Activated CD8-positive, alpha-beta T cell treated with anti-CD3 and anti-CD28 coated beads for 36 hours (primary cell): ENCODE measurements around the gene ADGRL2. TPM values are rescaled to one million over a fixed set of nuclear protein-coding genes. Genes with fewer than 3 reads are reported as not detected.

Experiments
- ATAC-seq: fragments of 200-7000 bp; cut with Tn5 transposase; one replicate; pipeline ENCODE4 v1.10.0; 2021; ENCODE audit warnings: mild to moderate bottlenecking, moderate library complexity
- CTCF ChIA-PET: fragments of 350-600 bp; sonication (Branson Sonifier 250); formaldehyde crosslinking; loops from one replicate; lab custom pipeline; 2021; ENCODE audit warnings: antibody characterized with exemption; lab: Charles Lee
- POLR2A ChIA-PET: fragments of 350-600 bp; sonication (Branson Sonifier 250); formaldehyde crosslinking; loops from one replicate; lab custom pipeline; 2021; ENCODE audit warnings: antibody characterized with exemption; lab: Charles Lee
- DNase-seq: peaks from one replicate; pipeline ENCODE4 v3.0.0-alpha.2; 2020
- H3K27ac Mint-ChIP-seq: one replicate; pipeline ENCODE4 v1.8.0; 2021; ENCODE audit warnings: mild to moderate bottlenecking, mixed read lengths
- H3K27me3 Mint-ChIP-seq: one replicate; pipeline ENCODE4 v1.8.0; 2021; ENCODE audit warnings: mixed read lengths
- H3K36me3 Mint-ChIP-seq: one replicate; pipeline ENCODE4 v1.8.0; 2021; ENCODE audit warnings: low read depth, mixed read lengths
- H3K4me1 Mint-ChIP-seq: one replicate; pipeline ENCODE4 v1.8.0; 2021; ENCODE audit warnings: low read depth, mixed read lengths
- H3K4me3 Mint-ChIP-seq: one replicate; pipeline ENCODE4 v1.8.0; 2021; ENCODE audit warnings: mild to moderate bottlenecking, moderate library complexity, mixed read lengths
- H3K9me3 Mint-ChIP-seq: one replicate; pipeline ENCODE4 v1.8.0; 2021; ENCODE audit warnings: mixed read lengths
- intact Hi-C: fragments of 100-400 bp; cut with micrococcal nuclease; formaldehyde crosslinking; loops from one replicate; pipeline ENCODE4 v1.10.0; 2022
- total RNA-seq, 2 experiments: library from RNA; stranded (reverse); gene quantifications; one replicate each; pipeline ENCODE4 v1.2.3, GENCODE V29; 2021
- TF ChIP-seq, protein P1 (sequence below): fragments of 200-600 bp; IDR thresholded peaks from one replicate; pipeline ENCODE4 v1.8.0; 2022; ENCODE audit warnings: antibody characterized with exemption, mild to moderate bottlenecking

The ADGRL2 gene
- total RNA-seq, 2 experiments from 2014 or later: not detected

DNA sequence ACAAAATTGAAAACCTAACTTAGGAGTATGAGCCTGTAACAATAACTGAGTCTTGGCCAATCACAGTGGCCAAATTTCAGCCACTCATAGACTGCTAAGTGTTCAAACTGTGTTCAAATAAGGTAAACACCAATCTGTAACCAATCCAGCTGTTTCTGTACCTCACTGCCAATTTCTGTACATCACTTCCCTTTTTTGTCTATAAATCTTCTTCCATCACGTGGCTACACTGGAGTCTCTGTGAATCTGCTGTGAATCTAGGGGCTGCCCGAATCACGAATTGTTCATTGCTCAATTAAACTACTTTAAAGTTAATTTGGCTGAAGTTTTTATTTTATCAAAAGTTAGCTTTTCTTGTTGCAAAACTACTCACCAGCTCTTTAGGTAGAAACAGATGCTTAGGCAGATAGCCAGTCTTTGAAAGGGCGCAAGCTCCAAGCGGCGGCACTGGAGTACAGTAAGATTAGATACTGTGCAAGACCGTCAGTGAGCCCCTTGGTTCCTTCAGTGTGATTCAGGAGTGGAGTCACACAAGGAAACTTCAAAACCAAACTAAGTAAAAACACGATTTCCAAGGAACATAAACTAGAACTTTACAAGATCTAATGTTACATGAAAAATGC is 43.2 kb upstream of the ADGRL2 start:
- H3K27ac Mint-ChIP-seq: no peak overlapping the region
- intact Hi-C loops: no loop called here
- ATAC-seq (no peak), DNase-seq (no peak)
- no peaks in the 10 kb centered on the region for H3K4me1 Mint-ChIP-seq
- ChIA-PET CTCF (no interaction called here), POLR2A (no interaction called here)
- H3K4me3 Mint-ChIP-seq: no peak overlapping the region
- peaks cover 2% of the 10 kb centered on the region for H3K9me3 Mint-ChIP-seq
- H3K36me3 Mint-ChIP-seq: no peaks in the 10 kb centered on the region
- no peaks in the 10 kb centered on the region for H3K27me3 Mint-ChIP-seq
- TF ChIP-seq, protein P1, sequence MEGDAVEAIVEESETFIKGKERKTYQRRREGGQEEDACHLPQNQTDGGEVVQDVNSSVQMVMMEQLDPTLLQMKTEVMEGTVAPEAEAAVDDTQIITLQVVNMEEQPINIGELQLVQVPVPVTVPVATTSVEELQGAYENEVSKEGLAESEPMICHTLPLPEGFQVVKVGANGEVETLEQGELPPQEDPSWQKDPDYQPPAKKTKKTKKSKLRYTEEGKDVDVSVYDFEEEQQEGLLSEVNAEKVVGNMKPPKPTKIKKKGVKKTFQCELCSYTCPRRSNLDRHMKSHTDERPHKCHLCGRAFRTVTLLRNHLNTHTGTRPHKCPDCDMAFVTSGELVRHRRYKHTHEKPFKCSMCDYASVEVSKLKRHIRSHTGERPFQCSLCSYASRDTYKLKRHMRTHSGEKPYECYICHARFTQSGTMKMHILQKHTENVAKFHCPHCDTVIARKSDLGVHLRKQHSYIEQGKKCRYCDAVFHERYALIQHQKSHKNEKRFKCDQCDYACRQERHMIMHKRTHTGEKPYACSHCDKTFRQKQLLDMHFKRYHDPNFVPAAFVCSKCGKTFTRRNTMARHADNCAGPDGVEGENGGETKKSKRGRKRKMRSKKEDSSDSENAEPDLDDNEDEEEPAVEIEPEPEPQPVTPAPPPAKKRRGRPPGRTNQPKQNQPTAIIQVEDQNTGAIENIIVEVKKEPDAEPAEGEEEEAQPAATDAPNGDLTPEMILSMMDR: no peak

DNA sequence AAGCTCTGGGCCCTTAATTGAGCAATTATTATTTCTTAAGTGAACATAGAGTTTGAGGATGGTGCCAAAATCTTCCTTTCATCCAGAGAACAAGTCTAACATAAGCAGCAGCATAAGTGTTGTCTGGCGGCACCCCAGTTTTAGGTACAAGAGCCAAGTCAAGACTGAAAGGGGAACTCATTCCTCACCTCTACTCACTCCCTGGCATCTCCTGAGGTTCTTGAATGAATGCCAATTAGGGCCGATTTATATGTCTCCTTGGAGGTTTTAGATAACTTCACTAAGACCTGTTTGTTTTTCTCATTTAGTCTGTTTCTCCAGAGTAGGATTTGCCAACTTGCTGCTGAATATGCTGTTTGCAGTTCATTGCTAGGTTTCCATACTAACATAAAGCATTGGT is 42.6 kb upstream of the ADGRL2 start:
- H3K9me3 Mint-ChIP-seq: no peaks in the 10 kb centered on the region
- no peak for DNase-seq
- no peaks in the 10 kb centered on the region for H3K27me3 Mint-ChIP-seq
- CTCF ChIA-PET: interaction anchor here (1.0 kb wide), 1 partner anchor 12 kb away, joined by 3 read pairs; no protein-coding TSS in a partner anchor
- no peak for ATAC-seq
- POLR2A ChIA-PET: no interaction called here
- H3K4me1 Mint-ChIP-seq: no peaks in the 10 kb centered on the region
- no peaks in the 10 kb centered on the region for H3K36me3 Mint-ChIP-seq
- no peak overlapping the region for H3K27ac Mint-ChIP-seq
- H3K4me3 Mint-ChIP-seq: no peak overlapping the region
- intact Hi-C loops: no loop called here
- TF ChIP-seq, protein P1: no peak

DNA sequence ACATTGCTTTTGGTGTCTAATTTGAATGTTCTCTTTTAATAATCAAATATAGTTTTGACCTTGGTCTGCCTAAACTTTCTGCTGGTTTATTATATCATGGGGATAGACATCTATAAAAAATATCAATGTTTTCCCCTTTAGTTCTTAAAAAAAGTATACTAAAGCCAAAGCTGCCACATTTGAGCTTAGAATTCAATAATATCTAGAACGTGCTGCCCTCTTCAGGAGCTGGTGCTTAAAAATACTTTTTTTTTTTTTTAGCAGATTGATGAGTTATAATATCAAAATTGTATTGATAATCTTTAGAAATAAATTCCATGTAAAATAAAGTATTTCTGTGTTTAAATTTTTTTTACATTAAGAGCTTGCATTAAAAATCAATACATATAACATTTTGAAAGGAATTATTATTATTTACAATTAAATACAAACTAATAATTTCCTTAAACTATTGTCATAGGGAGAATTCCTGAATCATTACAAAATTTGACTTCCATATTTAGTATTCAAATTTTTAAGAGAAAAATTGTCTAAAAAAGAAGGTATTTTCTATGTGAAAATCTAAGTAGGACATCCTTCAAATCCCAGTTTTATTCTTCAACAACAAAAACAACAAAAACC is 40.1 kb upstream of the ADGRL2 start:
- H3K4me1 Mint-ChIP-seq: no peaks in the 10 kb centered on the region
- H3K27me3 Mint-ChIP-seq: no peaks in the 10 kb centered on the region
- intact Hi-C loops: no loop called here
- TF ChIP-seq, protein P1: peak; percentile 14
- no peak for DNase-seq
- H3K4me3 Mint-ChIP-seq: no peak overlapping the region
- CTCF ChIA-PET: no interaction called here
- no peak overlapping the region for H3K27ac Mint-ChIP-seq
- POLR2A ChIA-PET: no interaction called here
- no peaks in the 10 kb centered on the region for H3K36me3 Mint-ChIP-seq
- no peaks in the 10 kb centered on the region for H3K9me3 Mint-ChIP-seq
- no peak for ATAC-seq

DNA sequence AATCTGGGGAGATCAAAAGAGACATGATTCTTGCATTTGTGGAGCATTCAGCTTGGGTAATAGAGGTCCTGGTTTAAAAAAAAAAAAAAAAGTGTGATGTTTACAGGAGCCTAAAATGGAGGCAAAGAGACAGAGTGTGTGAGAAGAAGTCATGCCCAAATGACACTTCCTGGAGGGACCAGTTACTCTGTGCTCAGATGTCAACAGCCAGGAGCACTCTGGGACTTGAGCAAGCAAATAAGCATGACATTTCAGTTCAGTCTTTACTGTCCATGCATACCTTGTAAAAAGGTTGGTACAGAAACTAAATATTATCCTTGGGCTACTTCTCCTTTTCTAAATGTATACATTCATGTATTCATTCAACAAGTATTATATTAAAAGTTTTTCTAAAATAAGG is 25.2 kb upstream of the ADGRL2 start:
- H3K9me3 Mint-ChIP-seq: no peaks in the 10 kb centered on the region
- H3K27me3 Mint-ChIP-seq: no peaks in the 10 kb centered on the region
- no peaks in the 10 kb centered on the region for H3K4me1 Mint-ChIP-seq
- TF ChIP-seq, protein P1: no peak
- DNase-seq (no peak), ATAC-seq (no peak)
- intact Hi-C loops: no loop called here
- no peak overlapping the region for H3K4me3 Mint-ChIP-seq
- no peaks in the 10 kb centered on the region for H3K36me3 Mint-ChIP-seq
- ChIA-PET POLR2A (no interaction called here), CTCF (no interaction called here)
- H3K27ac Mint-ChIP-seq: no peak overlapping the region

DNA sequence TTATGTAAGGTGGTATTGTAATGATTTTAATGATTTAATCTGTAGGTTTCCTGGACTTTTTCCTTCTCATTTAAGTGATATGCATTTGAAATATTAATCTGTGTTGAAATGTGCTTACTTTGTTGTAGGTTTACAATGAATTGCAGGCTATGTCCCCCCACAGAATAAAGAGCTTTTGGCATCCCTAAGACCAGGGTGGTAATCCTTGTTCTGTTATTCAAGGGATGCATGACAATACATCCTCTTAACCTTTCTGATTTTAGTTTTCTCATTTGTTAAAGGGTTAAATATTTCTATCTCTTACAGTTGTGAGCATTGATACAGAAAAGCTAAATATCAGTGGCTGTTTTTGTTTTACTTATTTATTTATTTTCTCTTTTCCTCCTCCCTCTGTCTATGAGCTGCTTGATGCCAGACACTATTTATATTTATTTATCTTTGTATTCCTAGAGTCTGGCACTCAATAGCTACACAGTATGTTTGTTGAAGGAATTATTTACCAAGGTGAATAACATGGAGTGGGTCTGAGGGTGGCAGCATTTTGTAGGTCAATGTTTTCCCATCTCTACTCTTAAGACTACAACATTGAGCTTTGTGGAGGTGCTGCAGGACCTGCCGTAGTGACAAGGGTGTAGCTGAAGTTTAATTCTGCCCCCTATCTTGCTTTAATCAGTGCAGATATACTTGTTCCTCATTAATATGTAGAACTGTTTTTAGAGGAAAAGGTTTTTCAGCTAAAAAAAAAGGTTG is 19.9 kb upstream of the ADGRL2 start:
- no peaks in the 10 kb centered on the region for H3K4me1 Mint-ChIP-seq
- ChIA-PET POLR2A (interaction anchor here (0.6 kb wide), 1 partner anchor 1258 kb away, joined by 3 read pairs; no protein-coding TSS in a partner anchor), CTCF (interaction anchor here (0.6 kb wide), 1 partner anchor 1845 kb away, joined by 3 read pairs; no protein-coding TSS in a partner anchor)
- H3K9me3 Mint-ChIP-seq: no peaks in the 10 kb centered on the region
- H3K4me3 Mint-ChIP-seq: no peak overlapping the region
- intact Hi-C loops: no loop called here
- H3K27me3 Mint-ChIP-seq: no peaks in the 10 kb centered on the region
- H3K36me3 Mint-ChIP-seq: no peaks in the 10 kb centered on the region
- TF ChIP-seq, protein P1: no peak
- DNase-seq (no peak), ATAC-seq (no peak)
- H3K27ac Mint-ChIP-seq: no peak overlapping the region
